ENCODE measurements around the gene CNGB1. TPM values are rescaled to one million over a fixed set of nuclear protein-coding genes. Genes with fewer than 3 reads are reported as not detected.

CNGB1 gene
- total RNA-seq, 1 experiment from 2014 or later, result not detected

- H3K36me3 ChIP-seq (ENCODE audit: control insufficient read depth in 1 of 2, insufficient read depth in 2 of 2, low read length in 2 of 2), result no peaks in the 10 kb centered on the region
- H3K27me3 ChIP-seq (ENCODE audit: insufficient read depth, low read length), result no peaks in the 10 kb centered on the region
- no TSS peak for BruUV-seq (replicated peaks)
- intact Hi-C loops (cut with micrococcal nuclease), result no loop called here
- no peak overlapping the region for H2AFZ ChIP-seq (ENCODE audit: low read depth, low read length, poor library complexity, severe bottlenecking)
- ATAC-seq (no peak), DNase-seq (ENCODE audit: low read depth, low spot score) (no peak)
- H3K4me1 ChIP-seq (ENCODE audit: control insufficient read depth in 1 of 2, insufficient read depth in 2 of 2, low read length in 2 of 2), result no peaks in the 10 kb centered on the region
- ChIA-PET CTCF (no interaction called here), POLR2A (no interaction called here), RAD21 (ENCODE audit: low non-redundant PET in 1 of 2, low total read pairs in 2 of 2, uncharacterized antibody in 2 of 2, unreplicated experiment in 2 of 2) (no interaction called here)
- no peaks in the 10 kb centered on the region for H4K20me1 ChIP-seq (ENCODE audit: insufficient read depth)
- TF ChIP-seq, protein P1, sequence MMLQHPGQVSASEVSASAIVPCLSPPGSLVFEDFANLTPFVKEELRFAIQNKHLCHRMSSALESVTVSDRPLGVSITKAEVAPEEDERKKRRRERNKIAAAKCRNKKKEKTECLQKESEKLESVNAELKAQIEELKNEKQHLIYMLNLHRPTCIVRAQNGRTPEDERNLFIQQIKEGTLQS (IDR thresholded peaks at IDR 0.05), result no peak
- TF ChIP-seq ZFX (IDR thresholded peaks at IDR 0.05) (no peak), CEBPB (IDR thresholded peaks at IDR 0.05; ENCODE audit: low read depth) (no peak), TCF7L2 (IDR thresholded peaks at IDR 0.05; ENCODE audit: borderline replicate concordance, extremely low read depth, insufficient read depth, insufficient read length) (no peak), SP1 (IDR thresholded peaks at IDR 0.05; ENCODE audit: low read depth) (no peak), SIN3A (IDR thresholded peaks at IDR 0.05; ENCODE audit: low read depth) (no peak), POLR2AphosphoS5 (IDR thresholded peaks at IDR 0.05; ENCODE audit: low read depth, low read length) (no peak), CBX3 (IDR thresholded peaks at IDR 0.05; ENCODE audit: low read depth) (no peak), ELF1 (IDR thresholded peaks at IDR 0.05; ENCODE audit: borderline replicate concordance, low read depth) (no peak), JUND (IDR thresholded peaks at IDR 0.05) (no peak), POLR2A (IDR thresholded peaks at IDR 0.05; ENCODE audit: borderline replicate concordance, extremely low read depth, insufficient read depth, insufficient read length) (no peak), EGR1 (IDR thresholded peaks at IDR 0.05; ENCODE audit: low read depth) (no peak), CTCF (IDR thresholded peaks at IDR 0.05 in 2 of 3, conservative IDR thresholded peaks at IDR 0.05 in 1 of 3; ENCODE audit: borderline replicate concordance in 1 of 3, insufficient read depth in 1 of 3, low read depth in 2 of 3, low read length in 2 of 3) (no peak), FOSL1 (IDR thresholded peaks at IDR 0.05; ENCODE audit: low read depth) (no peak), YY1 (IDR thresholded peaks at IDR 0.05; ENCODE audit: extremely low read depth, insufficient replicate concordance, low read depth, low read length) (no peak)
- H3K9me2 ChIP-seq (ENCODE audit: insufficient read depth), result no peaks in the 10 kb centered on the region
- no peak overlapping the region for H3K4me2 ChIP-seq (ENCODE audit: low read length)
- H3K4me3 ChIP-seq (replicated peaks in 1 of 2; ENCODE audit: low read depth in 1 of 2, low read length in 2 of 2), result no peak overlapping the region
- no peak overlapping the region for H3K27ac ChIP-seq (ENCODE audit: low read depth, low read length)
- no peaks in the 10 kb centered on the region for H3K9me3 ChIP-seq (ENCODE audit: control insufficient read depth in 1 of 2, insufficient read depth in 1 of 2, low read depth in 1 of 2, low read length in 2 of 2)
- no peaks in the 10 kb centered on the region for H3K79me2 ChIP-seq (ENCODE audit: insufficient read depth, low read length)
- no peak overlapping the region for H3K9ac ChIP-seq (ENCODE audit: low read length)
Observed at GRCh38 chr16:57949595-57950238, 21.2 kb downstream of the CNGB1 start.

All from HCT116 (cell line).